Prostate gland (tissue), 2 donors: ENCODE data around the gene KIF16B. TPM values are rescaled to one million over a fixed set of nuclear protein-coding genes. Genes with fewer than 3 reads are reported as not detected.
"Not testable (repeated sequence)": the region's sequence is repeated elsewhere in the genome, so short reads cannot be mapped to it uniquely, and the experiment has no call there.

Experiments used
- DNase-seq: peaks from one replicate; pipeline ENCODE4 v3.0.0-alpha.2; 2019; ENCODE audit warnings: low spot score
- H3K27ac ChIP-seq, 2 donors: fragments of 200-600 bp; sonication (generic); 2 replicates each; pipeline ENCODE4 v1.5.1; 2017 to 2019
- H3K27me3 ChIP-seq: fragments of 200-600 bp; sonication (generic); replicated peaks from 2 replicates; pipeline ENCODE4 v1.5.1; 2019; ENCODE audit not compliant: insufficient read depth
- H3K36me3 ChIP-seq, 2 donors: fragments of 200-600 bp; sonication (generic); 1 replicate in 1 of 2; 2 replicates in 1 of 2; pipeline versions ENCODE4 v1.5.1 to v1.8.1; 2017 to 2019
- H3K4me1 ChIP-seq: fragments of 200-600 bp; sonication (generic); replicated peaks from 2 replicates; pipeline ENCODE4 v1.5.1; 2019
- H3K4me3 ChIP-seq, 2 donors: fragments of 200-600 bp; sonication (generic); 2 replicates each; pipeline ENCODE4 v1.5.1; 2017 to 2019
- H3K9me3 ChIP-seq: fragments of 200-600 bp; sonication (generic); 2 replicates; pipeline ENCODE4 v1.5.1; 2017
- POLR2A ChIP-seq: fragments of 450-650 bp; IDR thresholded peaks from one replicate; pipeline ENCODE4 v1.6.1; 2016; ENCODE audit warnings: antibody characterized with exemption, mild to moderate bottlenecking
- POLR2AphosphoS5 ChIP-seq: sonication (generic); formaldehyde crosslinking; IDR thresholded peaks from one replicate; pipeline ENCODE4 v1.6.1; 2017; ENCODE audit warnings: antibody characterized with exemption
- WGBS: methylation state at CpG from one replicate; pipeline ENCODE4 v1.1.5; 2018; 5-methylcytosine and 5-hydroxymethylcytosine counted together
- intact Hi-C: fragments of 100-400 bp; cut with DNase I; formaldehyde crosslinking; loops from one replicate; pipeline ENCODE4 v1.14.2; 2022
- total RNA-seq, 2 donors: library from RNA; depleted of rRNA; stranded (reverse); fragments of >200 nt; gene quantifications; one replicate each; pipeline ENCODE4 v1.1.0, GENCODE V29; 2016
- TF ChIP-seq, protein P1 (sequence below), 4 experiments: fragments of 200-600 bp in 2 of 4; fragments of 450-650 bp in 2 of 4; sonication (generic) in 2 of 4; IDR thresholded peaks; 1 replicate in 3 of 4; 2 replicates in 1 of 4; pipeline ENCODE4 v1.5.1; 2016 to 2019; ENCODE audit warnings: antibody characterized with exemption in 4 of 4, mild to moderate bottlenecking in 2 of 4, moderate library complexity in 2 of 4

KIF16B gene
- total RNA-seq, 2 donors from 2014 or later = 11.5 to 24.4 TPM

DNA sequence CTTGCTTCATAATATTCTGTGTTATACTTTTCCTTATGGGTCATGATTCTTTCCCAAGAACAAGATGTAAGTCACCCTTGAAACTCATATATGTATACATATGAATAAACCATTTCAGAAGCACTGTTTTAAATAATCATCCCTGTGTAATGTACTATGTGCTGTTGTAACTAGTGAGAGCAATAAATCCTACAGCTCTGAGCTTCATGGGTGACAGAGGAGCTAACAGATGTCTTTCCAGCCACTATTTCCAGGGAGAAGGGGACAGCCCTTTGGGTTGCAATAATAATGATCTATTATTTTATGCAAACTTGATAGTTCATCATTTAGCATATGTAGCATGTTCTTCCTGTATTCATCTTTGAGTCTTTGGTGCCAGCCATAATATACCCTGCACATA lies 342.8 kb downstream of the KIF16B start:
- Histone ChIP-seq H3K4me1 (no peaks in the 10 kb centered on the region), H3K4me3 (no peak overlapping the region), H3K36me3 (no peaks in the 10 kb centered on the region), H3K27me3 (no peaks in the 10 kb centered on the region), H3K27ac (no peak overlapping the region), H3K9me3 (no peaks in the 10 kb centered on the region)
- intact Hi-C loops = no loop called here
- no peak for TF ChIP-seq POLR2AphosphoS5
- TF ChIP-seq, protein P1, sequence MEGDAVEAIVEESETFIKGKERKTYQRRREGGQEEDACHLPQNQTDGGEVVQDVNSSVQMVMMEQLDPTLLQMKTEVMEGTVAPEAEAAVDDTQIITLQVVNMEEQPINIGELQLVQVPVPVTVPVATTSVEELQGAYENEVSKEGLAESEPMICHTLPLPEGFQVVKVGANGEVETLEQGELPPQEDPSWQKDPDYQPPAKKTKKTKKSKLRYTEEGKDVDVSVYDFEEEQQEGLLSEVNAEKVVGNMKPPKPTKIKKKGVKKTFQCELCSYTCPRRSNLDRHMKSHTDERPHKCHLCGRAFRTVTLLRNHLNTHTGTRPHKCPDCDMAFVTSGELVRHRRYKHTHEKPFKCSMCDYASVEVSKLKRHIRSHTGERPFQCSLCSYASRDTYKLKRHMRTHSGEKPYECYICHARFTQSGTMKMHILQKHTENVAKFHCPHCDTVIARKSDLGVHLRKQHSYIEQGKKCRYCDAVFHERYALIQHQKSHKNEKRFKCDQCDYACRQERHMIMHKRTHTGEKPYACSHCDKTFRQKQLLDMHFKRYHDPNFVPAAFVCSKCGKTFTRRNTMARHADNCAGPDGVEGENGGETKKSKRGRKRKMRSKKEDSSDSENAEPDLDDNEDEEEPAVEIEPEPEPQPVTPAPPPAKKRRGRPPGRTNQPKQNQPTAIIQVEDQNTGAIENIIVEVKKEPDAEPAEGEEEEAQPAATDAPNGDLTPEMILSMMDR (IDR thresholded peaks at IDR 0.05) = no peak
- TF ChIP-seq POLR2A = no peak
- no peak for DNase-seq

DNA sequence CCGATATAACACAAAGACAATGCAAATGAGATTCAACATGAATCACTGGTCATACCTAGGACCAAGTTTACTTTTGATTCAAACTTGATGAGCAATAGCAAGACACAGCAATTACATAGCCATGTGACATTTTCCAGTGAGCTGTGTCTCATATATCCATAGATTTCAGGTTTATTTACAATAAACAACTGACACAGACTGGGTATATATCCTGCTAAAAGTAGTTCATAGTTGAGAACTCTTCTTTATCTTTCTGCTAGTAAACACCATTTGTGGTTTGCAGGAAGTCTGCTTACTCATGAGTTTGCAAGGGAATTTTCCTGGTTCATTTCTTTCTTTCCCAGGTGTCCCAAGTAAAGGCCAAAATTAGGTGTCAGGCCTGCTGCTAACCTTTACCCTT lies 343.4 kb downstream of the KIF16B start:
- Histone ChIP-seq H3K4me1 (no peaks in the 10 kb centered on the region), H3K36me3 (no peaks in the 10 kb centered on the region), H3K27ac (no peak overlapping the region), H3K4me3 (no peak overlapping the region), H3K9me3 (no peaks in the 10 kb centered on the region), H3K27me3 (no peaks in the 10 kb centered on the region)
- DNase-seq = no peak
- WGBS = 87% methylated on average over 1 of the region's 1 CpG
- TF ChIP-seq, protein P1 (IDR thresholded peaks at IDR 0.05) = no peak
- no peak for TF ChIP-seq POLR2A
- TF ChIP-seq POLR2AphosphoS5 = no peak
- intact Hi-C loops = no loop called here

DNA sequence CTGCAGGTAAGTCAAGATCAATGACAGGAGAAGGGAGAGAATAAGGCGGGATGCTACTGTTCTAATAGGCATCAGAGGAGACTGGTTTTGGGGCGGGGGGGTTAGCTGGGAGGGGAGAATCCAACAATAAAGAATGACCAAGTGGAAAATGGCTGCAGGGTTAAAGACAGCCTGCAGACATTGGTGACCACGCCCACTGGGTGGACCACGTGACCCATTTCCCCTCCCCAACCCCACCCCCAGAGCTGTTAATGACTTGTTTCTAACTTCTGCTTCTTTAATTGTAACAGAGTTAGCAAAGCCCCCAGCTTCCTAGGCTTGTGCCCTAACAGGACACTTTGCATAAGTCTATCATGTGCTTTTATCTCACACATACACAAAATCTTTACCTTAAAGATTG lies 344.5 kb downstream of the KIF16B start:
- intact Hi-C loops = no loop called here
- 92% methylated on average over 4 of the region's 4 CpGs for WGBS
- H3K4me3 ChIP-seq = no peak overlapping the region
- H3K27ac ChIP-seq = no peak overlapping the region
- TF ChIP-seq, protein P1 (IDR thresholded peaks at IDR 0.05) = no peak
- TF ChIP-seq POLR2AphosphoS5 = no peak
- no peak for TF ChIP-seq POLR2A
- no peak for DNase-seq
- H3K27me3 ChIP-seq = no peaks in the 10 kb centered on the region
- H3K4me1 ChIP-seq = no peaks in the 10 kb centered on the region
- no peaks in the 10 kb centered on the region for H3K36me3 ChIP-seq
- H3K9me3 ChIP-seq = no peaks in the 10 kb centered on the region

DNA sequence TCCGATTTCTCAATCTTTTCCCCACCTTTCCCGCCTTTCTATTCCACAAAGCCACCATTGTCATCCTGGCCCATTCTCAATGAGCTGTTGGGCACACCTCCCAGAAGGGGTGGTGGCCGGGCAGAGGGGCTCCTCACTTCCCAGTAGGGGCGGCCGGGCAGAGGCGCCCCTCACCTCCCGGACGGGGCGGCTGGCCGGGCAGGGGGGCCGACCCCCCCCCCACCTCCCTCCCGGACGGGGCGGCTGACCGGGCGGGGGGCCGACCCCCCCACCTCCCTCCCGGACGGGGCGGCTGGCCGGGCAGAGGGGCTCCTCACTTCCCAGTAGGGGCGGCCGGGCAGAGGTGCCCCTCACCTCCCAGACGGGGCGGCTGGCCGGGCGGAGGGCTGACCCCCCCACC lies 346.3 kb downstream of the KIF16B start:
- not testable (repeated sequence) for DNase-seq, H3K4me3 ChIP-seq
- WGBS = no CpG with 5 or more reads among the region's 27 CpGs

DNA sequence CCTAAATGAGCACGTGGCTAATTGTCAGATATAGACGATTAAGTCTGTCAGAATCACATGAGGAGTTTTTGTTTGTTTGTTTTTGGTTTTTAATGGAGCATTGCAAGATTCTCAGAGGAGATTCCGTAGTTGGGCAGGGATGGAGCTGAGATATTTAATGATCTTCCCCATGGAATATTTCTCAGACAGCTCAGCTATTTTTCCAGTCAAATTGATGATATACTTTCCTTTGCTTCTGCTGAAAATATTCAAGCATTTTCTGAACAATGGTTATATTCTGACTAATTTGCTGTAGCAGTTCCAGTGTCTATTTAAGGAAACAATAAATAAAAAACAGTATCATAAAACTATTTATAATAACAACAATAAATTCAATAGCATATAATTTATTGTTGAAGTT lies 348.4 kb downstream of the KIF16B start:
- DNase-seq = no peak
- TF ChIP-seq POLR2A = no peak
- TF ChIP-seq, protein P1 (IDR thresholded peaks at IDR 0.05) = no peak
- TF ChIP-seq POLR2AphosphoS5 = no peak
- no peaks in the 10 kb centered on the region for H3K9me3 ChIP-seq
- no peak overlapping the region for H3K4me3 ChIP-seq
- no peaks in the 10 kb centered on the region for H3K27me3 ChIP-seq
- WGBS = 29% methylated on average over 3 of the region's 3 CpGs
- H3K4me1 ChIP-seq = no peaks in the 10 kb centered on the region
- no peaks in the 10 kb centered on the region for H3K36me3 ChIP-seq
- H3K27ac ChIP-seq = no peak overlapping the region
- intact Hi-C loops = no loop called here

More for the DNA sequence above, 346.3 kb downstream of the KIF16B start:
- H3K9me3 ChIP-seq, H3K36me3 ChIP-seq, H3K27ac ChIP-seq, H3K4me1 ChIP-seq, H3K27me3 ChIP-seq, intact Hi-C loops: not testable (repeated sequence)
